Ovary (tissue), 3 donors: Measurements from ENCODE around the gene BAK1.

Source experiments
- CTCF ChIP-seq, 3 donors: fragments of 450-650 bp in 2 of 3; fragments of 200-600 bp in 1 of 3; IDR thresholded peaks; one replicate each; pipeline versions ENCODE4 v1.5.1 to v1.8.0; 2016 to 2022; ENCODE audit warnings: antibody characterized with exemption in 3 of 3, mild to moderate bottlenecking in 1 of 3
- EP300 ChIP-seq: sonication (generic); formaldehyde crosslinking; IDR thresholded peaks from one replicate; pipeline ENCODE4 v1.6.1; 2017; ENCODE audit warnings: antibody characterized with exemption
- POLR2A ChIP-seq: fragments of 450-650 bp; IDR thresholded peaks from one replicate; pipeline ENCODE4 v1.6.1; 2017; ENCODE audit warnings: antibody characterized with exemption, mild to moderate bottlenecking, moderate library complexity
- donor health status: DM: no; HTN: no; CAD: no.

- TF ChIP-seq CTCF (IDR thresholded peaks at IDR 0.05) (no peak), POLR2A (no peak), EP300 (no peak)
Measured at GRCh38 chr6:33587529-33587928, 7.5 kb upstream of the BAK1 start.
